HG03432 (cell line): ENCODE measurements around the gene SOX6.
A peak's percentile ranks its signal among the peaks of the same experiment; 100 is the strongest.

Experiments
- ATAC-seq: cut with Tn5 transposase; IDR thresholded peaks from one replicate; pipeline ENCODE4 v1.9.1; 2021; ENCODE audit warnings: mild to moderate bottlenecking, moderate library complexity; ENCODE audit not compliant: unreplicated experiment

The SOX6 gene

DNA sequence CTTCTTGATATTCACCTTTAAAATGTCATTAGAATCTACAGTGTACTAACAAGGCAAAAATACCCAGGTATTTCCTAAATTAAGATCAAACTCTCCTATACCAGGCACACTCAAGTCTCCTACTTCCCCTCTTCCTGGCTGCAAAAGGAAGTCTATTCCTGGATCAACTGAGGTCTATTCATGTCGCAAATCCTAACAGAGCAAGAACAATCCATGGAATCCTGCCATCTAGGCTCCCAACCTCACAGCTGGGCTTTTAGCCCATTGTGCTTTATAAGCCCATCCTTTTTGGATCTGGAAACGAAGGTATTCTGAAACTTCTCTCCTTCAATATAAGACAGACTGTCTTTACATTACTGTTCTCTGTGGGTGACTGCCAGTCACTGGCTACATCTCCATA lies 161.8 kb downstream of the SOX6 start:
- no peak for ATAC-seq

DNA sequence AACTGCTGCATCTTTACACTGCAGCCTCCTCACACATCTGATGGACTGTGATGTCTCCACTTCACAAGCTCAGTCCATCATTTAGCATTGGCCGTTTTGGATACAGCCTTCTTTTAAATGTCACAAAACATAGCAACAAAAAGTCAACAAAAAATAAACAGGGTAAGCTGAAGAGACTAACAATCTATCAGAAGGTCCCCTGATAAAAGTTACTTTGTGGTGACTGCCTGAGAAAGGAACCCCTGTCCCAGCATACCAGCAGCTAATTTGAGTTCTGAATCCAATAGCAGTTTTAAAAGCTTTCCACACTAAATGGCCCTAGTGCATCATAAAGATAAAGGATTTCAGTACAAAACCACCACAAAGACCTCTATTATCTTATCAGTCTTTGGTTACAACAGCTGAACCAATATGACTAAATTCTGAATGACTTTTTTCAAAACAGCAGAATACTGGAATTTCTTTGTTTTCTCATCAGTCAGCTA lies 162.4 kb downstream of the SOX6 start:
- ATAC-seq: no peak

DNA sequence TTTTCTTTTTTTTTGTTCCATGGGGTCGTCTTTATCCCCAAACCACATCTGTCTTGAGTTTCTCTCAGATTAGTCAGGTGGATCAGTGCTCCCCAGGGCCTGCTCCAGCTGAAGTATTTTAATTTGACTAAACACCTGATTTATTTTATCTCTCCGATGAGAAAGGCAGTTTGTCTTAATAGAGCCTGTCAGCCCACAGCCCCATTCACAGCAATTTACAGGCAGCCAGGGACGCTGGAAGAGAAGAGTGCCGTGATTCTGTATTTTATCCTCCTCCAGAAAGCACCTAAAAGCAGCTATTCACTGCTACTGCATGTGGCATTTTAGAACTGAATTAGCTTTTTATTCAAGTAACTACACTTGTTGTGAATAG lies 164.5 kb downstream of the SOX6 start:
- ATAC-seq: peak; percentile 19

DNA sequence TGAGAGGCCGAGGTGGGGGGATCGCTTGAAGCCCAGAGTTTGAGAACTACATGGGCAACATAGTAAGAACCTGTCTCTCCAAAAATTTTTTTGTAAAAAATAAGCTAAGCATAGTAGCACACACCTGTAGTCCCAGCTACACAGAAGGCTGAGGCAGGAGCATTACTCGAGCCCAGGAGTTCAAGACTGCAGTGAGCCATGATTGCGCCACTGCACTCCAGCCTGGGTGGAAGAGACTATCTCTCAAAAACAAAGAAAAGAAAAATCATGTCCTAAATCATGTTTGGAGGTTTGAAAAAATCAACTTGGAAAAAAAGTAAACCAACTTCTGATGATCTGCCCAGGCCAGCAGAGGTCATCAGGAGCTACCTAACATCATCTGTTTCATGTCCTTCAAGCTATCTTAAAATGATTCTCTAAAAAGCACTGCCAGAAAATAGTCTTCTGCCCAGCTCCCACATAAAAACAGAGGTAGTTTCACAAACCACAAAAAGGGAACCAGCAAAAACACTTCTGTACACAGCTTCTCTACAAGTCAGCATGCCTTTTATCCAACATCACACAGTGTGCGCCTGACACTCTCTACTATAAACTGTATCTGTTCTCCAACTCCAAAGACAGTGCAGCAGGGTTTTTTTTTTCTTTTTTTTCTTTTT lies 165.0 kb downstream of the SOX6 start:
- peak; percentile 64 for ATAC-seq

DNA sequence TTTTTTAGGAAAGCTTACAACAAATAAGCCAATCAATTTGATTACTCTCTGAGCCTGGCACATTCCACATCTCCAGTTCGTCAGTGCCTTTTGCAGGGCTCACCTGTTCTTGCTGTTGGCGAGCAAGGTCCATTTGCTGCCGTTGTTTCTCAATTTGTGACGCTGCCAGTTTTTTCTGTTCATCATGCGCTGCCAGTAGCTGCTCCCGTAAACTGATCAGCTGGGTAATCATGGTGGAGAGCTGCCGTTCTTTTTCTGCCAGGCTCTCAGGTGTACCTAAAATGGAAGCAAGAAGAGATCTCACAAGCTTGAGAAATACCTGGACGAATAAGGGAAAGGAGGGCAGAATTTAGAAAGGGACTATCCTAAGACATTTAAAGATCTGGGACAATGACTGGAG lies 169.7 kb downstream of the SOX6 start:
- no peak for ATAC-seq

DNA sequence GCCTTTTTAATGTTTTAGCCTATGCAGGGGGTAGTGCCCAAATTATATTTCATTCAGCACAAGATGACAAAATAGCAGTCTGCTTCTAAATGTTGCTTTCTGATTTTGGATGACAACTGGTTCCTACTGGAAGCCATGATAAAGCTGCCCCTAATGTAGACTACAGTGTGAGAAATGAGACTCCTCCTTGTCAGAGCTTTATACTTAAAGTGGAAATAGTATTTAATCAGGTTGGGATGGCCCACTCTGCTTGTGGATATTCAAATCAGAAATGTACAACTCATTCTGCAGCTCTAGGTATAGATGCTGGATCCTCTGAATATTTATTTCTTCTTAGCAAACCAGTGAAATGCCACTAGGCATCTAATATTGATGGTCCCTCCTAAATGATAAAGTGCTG lies 171.3 kb downstream of the SOX6 start:
- ATAC-seq: no peak

DNA sequence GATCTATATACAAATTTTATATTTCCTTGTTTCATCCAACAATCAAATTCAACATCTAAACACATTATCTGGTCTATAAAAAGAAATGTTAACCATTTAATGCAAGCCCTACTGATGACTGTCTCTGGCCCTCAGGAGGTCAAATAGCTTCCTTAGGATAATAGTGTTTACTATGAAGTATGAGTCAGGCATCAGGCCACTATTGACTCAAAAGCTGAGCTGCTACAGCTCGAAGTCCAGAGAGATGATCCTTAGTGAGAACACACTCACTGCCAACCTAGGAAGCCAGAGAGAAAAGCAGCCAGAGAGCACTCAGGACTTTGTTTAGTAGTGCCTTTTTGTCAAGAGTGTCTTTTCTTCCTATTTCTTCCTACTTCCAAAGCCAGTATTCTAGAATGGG lies 171.8 kb downstream of the SOX6 start:
- no peak for ATAC-seq

DNA sequence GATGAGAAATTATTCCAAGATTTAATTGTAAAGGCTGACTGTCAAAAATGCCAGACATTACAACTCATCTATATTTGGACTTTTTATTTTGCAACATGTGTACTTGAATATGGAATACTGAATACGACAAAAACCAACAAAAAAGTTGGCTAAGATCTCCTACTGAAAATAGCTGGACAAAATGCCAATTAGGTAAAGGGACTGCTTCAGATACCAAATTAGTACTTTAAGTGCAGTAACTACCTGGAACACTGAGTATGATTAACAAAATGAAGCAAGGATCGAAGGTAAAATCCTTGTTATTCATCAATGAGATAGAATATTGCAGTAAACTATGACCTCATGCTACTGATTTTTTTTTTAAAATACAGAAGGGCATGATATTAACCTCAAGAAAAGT lies 173.8 kb downstream of the SOX6 start:
- ATAC-seq: no peak

DNA sequence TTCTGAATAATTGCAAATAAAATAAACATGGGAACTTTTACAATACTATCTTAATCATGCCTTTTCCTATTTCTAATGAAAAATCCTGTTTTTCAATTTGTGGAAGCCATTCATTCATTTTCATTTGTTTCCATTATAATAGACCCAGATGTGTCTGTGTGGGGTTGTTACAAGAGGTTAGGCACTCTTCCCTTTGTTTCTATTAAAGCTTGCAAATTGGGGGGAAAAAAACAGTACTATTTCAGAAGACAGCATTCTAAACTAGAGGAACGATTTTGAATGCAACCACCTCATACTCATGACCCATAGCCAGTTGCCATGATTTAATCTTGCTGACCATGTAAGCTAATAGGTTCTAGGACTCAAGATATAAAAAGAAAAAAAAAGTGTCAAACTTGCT lies 175.5 kb downstream of the SOX6 start:
- ATAC-seq: no peak

DNA sequence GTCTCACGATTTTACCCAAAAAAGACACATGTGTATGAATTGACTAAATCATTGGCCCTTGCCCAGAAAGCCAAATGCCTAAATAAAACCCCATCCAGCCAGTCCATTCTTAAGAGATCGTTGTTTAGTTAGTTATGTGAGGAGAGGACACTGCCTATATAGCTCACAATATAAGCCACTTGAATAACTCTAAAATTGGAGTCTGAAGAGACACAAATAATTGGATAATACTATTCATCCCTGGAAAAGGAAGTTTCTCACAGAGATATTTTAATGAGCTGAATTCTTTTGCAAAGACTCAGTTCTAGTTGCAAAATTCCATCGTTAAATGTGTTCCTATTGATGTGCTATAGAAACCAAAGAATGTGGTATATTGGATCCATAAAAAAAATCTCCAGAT lies 176.7 kb downstream of the SOX6 start:
- no peak for ATAC-seq

DNA sequence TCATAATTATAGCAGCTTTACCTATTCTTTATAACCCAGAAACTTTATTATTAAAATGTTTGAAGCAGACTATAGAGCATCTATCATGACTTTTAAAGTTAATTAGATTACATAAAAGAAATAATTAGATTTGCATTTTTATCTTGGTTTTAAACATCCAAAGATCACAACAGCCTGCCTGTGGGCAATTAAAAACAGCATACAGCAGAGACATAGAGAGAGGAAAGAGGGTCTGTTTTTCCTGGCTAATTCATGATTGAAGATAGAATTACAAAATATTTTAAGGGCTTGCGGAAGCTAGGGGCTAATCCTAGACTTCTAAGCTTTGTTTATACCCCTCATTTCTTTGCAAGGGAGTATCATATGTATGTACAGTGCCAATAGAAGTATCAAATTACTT lies 178.1 kb downstream of the SOX6 start:
- ATAC-seq: no peak

DNA sequence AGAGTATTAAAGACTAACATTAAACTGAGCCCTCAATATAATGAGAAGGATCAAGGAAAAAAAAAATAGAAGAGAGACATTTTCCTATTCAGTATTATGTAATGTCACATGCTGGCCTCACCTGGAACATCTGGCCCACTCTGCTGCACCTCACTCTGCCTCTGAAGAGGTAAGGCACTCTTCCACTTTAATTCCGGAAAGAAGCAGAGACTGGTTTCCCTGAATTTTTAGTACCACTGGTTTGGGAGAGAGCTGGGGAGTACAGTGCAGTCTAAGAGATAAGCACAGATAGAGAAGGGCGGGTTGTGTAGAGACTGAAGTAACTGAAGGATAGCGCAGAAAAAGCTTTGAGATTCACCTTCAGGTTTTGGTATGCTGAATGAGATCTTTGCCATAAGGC lies 178.7 kb downstream of the SOX6 start:
- ATAC-seq: no peak

DNA sequence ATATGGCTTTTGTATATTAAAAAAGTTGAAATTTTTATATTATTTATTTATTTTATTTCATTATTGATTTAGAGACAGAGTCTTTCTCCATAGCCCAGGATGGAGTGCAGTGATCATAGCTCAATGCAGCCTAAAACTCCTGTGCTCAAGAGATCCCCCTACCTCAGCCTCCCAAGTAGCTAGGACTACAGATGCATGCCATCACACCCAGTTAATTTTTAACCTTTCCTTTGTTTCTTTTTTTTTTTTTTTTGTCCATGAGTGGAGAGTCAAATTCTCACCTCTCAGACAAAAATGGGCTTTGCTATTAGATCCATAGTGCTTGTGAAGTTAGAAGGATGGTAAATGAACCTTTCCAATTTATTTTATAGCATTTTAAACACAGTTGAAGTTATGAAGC lies 182.5 kb downstream of the SOX6 start:
- no peak for ATAC-seq

DNA sequence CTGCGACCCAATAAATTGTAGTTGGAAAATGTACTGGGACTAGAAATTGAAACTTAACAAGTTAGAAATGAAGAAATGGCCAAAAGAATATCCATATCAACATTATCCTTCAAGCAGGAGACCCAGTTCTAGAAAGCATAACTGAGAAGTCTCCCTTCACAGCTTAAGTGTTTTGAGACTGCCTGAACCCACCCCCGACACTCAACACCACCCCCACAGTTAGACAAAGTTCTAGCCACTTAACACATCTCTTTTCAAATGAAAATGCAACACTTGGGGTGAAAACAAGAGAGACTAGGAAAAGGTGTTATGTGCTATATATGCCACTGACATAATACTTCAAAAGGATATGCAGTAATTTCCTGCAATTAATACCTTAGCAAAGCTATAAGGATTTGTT lies 184.5 kb downstream of the SOX6 start:
- no peak for ATAC-seq

DNA sequence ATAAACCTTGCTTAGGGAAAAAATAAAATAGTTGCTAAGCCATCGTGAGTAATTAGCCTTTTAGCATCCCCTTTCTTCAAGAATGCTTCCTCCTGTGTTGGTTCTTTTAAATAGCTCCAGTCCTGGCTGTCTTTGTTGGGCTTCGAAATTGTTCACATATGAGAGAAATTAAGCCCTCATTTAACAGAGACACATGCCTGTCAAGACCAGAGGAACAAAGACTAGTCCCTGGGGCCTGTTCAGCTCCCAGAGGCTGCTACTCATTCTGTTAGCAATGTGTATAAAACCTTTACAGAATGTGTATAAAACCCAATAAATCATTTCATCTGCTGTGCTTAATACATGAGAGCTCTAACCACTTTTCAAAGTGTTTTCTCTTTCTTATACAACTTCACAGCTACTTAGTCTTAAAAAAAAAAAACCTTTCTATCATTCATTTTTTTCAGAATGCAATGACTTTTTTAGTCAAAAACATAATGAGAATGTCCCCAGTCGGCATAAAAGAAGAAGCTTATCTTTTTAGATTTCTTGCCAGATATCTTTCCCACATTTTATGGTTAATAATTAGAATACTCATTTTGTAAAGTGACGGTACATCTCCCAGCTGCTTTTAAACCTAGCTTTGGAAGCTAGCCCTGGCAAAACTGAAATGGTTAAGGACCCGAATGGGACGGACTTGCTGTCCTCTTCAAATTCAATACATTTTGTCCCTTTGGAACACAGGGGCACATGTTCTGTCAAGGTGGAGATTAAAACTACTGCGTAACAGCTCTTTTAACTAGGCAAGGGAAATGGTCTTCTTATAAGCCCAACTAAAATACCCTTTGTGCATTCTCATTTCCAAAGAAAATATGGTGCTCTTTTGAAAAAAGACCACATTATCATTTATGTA lies 186.1 kb downstream of the SOX6 start:
- ATAC-seq: no peak

DNA sequence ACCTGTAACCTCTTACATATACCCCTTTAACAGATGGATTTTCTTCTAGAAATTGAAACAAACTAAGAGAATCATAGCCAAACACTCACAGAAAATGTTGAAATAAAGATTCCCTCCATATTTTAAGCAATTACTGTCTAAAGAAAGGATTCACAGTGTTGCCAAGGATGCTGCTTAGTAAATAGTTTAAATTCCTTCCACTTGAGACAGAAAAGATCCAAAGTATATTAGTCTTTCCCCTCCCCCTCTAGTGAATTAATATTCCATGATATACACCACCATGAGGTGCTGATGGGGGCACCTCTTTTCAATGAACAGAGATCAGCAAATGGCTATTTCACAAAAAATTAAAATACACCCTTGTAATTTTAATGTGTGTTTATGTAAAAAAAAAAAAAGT lies 186.8 kb downstream of the SOX6 start:
- no peak for ATAC-seq

DNA sequence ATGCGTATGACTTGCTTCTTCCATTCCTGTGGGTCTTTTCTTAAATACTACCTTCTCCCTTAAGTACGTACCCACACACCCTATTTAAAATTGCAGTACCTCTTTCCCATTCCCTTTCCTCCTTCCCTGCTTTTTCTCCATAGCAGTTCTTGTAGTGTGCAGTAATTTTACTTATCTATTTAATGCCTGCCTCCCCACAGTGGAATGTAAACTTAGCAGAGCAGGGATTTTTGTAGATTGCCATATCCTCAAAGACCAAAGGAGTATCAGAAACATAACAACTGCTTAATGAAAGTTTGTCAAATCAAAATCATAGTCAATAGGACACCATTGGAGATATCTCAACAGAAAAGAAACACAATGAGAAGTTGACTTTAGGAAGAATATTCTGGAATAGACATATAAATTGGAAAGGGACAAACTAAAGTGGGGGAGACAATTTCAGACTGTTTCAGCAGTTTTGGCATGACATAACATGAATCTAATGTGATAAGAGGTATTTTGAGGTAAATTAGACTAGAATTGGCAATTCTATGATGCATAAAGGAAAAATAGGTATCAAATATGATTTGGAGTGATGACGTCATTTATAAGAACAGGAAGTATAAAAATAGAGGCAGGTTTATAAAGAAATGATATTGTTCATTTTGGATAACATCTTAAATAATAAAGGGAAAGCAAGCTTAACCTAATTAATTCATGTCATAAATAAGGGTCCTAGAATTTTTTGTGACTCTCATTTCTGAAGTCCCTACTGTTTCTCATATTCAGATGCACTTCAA lies 188.4 kb downstream of the SOX6 start:
- no peak for ATAC-seq

DNA sequence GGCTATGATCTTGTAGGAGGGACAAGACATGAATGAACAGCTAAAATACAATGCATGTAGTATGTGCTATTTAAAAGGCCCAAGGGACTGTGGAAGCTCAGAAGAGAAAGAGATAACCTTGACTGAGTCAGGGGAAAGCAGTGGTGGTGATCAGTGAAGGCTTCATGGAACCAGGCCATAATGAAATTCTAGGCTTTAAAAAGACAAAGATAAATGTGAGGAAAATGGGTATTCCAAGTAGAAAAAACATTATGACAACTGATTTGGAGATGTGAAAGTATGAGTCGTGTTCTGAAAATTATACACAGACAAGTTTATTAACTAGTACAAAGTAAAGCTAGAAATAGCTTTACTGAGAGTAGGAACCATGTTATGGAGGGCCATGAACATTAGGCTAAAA lies 189.8 kb downstream of the SOX6 start:
- ATAC-seq: no peak

DNA sequence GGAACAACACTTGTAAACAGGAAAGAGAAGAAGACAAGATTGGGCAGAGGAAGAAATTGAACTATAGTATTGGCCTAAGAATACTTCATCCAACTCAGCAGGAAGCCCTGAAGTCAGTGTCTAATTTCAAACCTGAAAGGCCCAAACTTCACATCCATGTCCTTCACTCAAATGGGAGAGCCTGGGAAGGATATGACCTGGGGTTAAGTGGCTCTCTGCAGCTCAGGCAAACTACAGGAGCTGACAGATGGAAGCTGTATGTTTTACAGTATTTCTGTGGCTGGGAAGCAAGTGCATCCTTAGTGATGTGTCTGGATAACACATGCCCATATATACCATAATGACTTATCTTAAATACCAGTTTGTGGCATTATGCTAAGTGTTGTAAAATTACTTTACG lies 196.2 kb downstream of the SOX6 start:
- ATAC-seq: no peak

DNA sequence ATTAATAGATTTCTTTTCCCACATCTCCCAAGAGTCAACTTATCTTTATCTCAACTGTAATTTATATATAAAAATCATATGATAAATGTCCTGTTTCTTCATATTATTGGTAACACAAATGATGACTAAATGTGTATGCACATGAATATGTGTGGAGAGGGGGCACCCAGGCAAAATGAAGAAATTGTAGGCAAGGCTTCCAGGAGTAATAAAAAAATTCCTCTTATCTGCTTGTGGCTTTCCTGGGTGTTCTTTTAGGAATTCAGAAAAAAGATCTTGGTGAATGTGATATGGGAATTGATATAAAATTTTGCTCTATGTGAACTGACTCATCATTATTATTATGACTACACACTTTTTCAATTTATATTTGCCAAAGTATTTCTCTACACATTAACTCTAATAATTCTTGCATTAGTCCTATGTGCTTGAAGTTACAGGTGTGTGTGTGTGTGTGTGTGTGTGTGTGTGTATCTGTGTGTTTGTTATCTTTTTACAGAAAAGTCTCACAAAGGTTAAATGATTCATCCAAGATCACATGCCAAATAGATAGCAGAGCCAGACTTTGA lies 197.8 kb downstream of the SOX6 start:
- no peak for ATAC-seq

DNA sequence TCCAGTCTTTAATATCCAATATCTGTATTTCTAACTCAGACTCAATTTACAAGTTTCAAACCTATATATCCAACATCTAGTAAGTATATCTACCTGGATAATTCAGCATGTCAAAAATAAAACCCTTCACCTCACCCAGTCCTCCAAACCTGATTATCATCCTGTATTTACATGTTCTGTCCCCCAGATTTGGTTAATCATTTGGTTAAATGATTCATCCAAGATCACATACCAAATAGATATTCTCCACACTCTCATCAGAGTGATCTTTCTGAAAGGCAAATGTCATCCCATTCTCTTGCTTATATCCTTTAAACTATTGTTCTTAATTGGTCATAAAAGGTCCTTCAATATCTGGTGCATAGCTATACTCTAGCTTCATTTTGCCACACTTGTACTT lies 199.0 kb downstream of the SOX6 start:
- no peak for ATAC-seq
